Measurements from ENCODE around the gene CHCHD6. TPM values are rescaled to one million over a fixed set of nuclear protein-coding genes. Genes with fewer than 3 reads are reported as not detected.

CHCHD6 gene
- total and polyA plus RNA-seq, 2 of the 4 experiments (the other 2 are of a cell fraction) = 18.8 to 28.9 TPM

GRCh38 chr3:126718561-126719445 lies 14.8 kb downstream of the CHCHD6 start (continued):
- no peak for TF ChIP-seq ELK1 (IDR thresholded peaks at IDR 0.05; ENCODE audit: borderline replicate concordance, low read depth, low read length)
- TF ChIP-seq RAD21 (IDR thresholded peaks at IDR 0.05; ENCODE audit: low read length) = no peak

- no TSS peak for BruUV-seq (replicated peaks)
- H3K9me3 ChIP-seq (ENCODE audit: control insufficient read depth, insufficient read depth, low read length) = no peaks in the 10 kb centered on the region
- no peaks in the 10 kb centered on the region for H3K4me1 ChIP-seq (ENCODE audit: control insufficient read depth, insufficient read depth, low read length)
- no peak overlapping the region for H3K4me3 ChIP-seq (ENCODE audit: insufficient read depth, low read depth, low read length)
- DNase-seq (no peak), ATAC-seq (ENCODE audit: low read depth) (no peak)
- H4K5ac ChIP-seq (ENCODE audit: low read depth, low read length) = no peak overlapping the region
- H3K4ac ChIP-seq (ENCODE audit: low read depth, low read length) = no peak overlapping the region
- no peak overlapping the region for H3K56ac ChIP-seq (ENCODE audit: extremely low read depth, insufficient read depth, low read length)
- dilution Hi-C loops (cut with HindIII; ENCODE audit: low sequenced_read_pairs, unreplicated experiment) (no loop called here), intact Hi-C loops (cut with micrococcal nuclease) (no loop called here), in situ Hi-C loops (cut with MboI; ENCODE audit: low sequenced_read_pairs) (no loop called here)
- no peak overlapping the region for H3K27ac ChIP-seq (ENCODE audit: insufficient read depth, low read length)
- H3K18ac ChIP-seq (ENCODE audit: low read depth, low read length) = no peak overlapping the region
- no peak overlapping the region for H4K91ac ChIP-seq (ENCODE audit: insufficient read depth, low read depth, low read length)
- peaks cover 6 to 12% of the 10 kb centered on the region in 2 experiments; a peak in 2 of 4 replicates for H3K79me1 ChIP-seq (ENCODE audit: low read depth in 1 of 2, low read length in 2 of 2)
- no peak overlapping the region for H2AK5ac ChIP-seq (ENCODE audit: low read depth, low read length)
- ChIA-PET CTCF (no interaction called here), POLR2A (ENCODE audit: unreplicated experiment) (no interaction called here)
- no peaks in the 10 kb centered on the region for H3K9me1 ChIP-seq (ENCODE audit: insufficient read depth, low read length)
- WGBS, 2 experiments (ENCODE audit: extremely low coverage in 2 of 2, insufficient read length in 1 of 2) = 100% methylated on average over 2 of the region's 5 CpGs; no CpG with 5 or more reads in 1 of the 2 experiments
- H3K23ac ChIP-seq (ENCODE audit: low read depth, low read length) = no peak overlapping the region
- H3K4me2 ChIP-seq (ENCODE audit: low read depth, low read length) = no peak overlapping the region
- no peak overlapping the region for H2AFZ ChIP-seq (replicated peaks; ENCODE audit: low read length, poor library complexity)
- H3K9ac ChIP-seq (ENCODE audit: low read depth, low read length) = no peak overlapping the region
- no peak overlapping the region for H2BK15ac ChIP-seq (ENCODE audit: low read depth, low read length)
- H2BK120ac ChIP-seq (ENCODE audit: low read depth, low read length) = no peak overlapping the region
- H2BK5ac ChIP-seq (ENCODE audit: low read depth, low read length, poor library complexity, severe bottlenecking) = no peak overlapping the region
- H3K27me3 ChIP-seq (ENCODE audit: control insufficient read depth, insufficient read depth, low read length) = no peaks in the 10 kb centered on the region
- H3K36me3 ChIP-seq (ENCODE audit: control insufficient read depth, insufficient read depth, low read length) = no peaks in the 10 kb centered on the region
- peak overlapping the region; percentile 42 for H2AK9ac ChIP-seq (replicated peaks; ENCODE audit: low read depth, low read length, poor library complexity)
- peaks cover 8% of the 10 kb centered on the region for H4K20me1 ChIP-seq (ENCODE audit: insufficient read depth, low read length)
- no peak overlapping the region for H3K14ac ChIP-seq (replicated peaks; ENCODE audit: low read depth, low read length)
- H2BK20ac ChIP-seq (ENCODE audit: low read depth, low read length) = no peak overlapping the region
- H4K8ac ChIP-seq (ENCODE audit: low read depth in 2 of 2, low read length in 2 of 2) = no peak overlapping the region
- TF ChIP-seq SMC3 (IDR thresholded peaks at IDR 0.05; ENCODE audit: low read depth, low read length) (no peak), BHLHE40 (IDR thresholded peaks at IDR 0.05; ENCODE audit: low read depth, low read length) (no peak), CHD1 (IDR thresholded peaks at IDR 0.05; ENCODE audit: low read depth, low read length) (no peak), RCOR1 (IDR thresholded peaks at IDR 0.05; ENCODE audit: insufficient replicate concordance, low read length) (no peak), MAZ (IDR thresholded peaks at IDR 0.05; ENCODE audit: borderline replicate concordance, low read depth, low read length) (no peak), MXI1 (IDR thresholded peaks at IDR 0.05; ENCODE audit: borderline replicate concordance, low read depth, low read length) (no peak), RFX5 (IDR thresholded peaks at IDR 0.05; ENCODE audit: low read depth, low read length) (no peak), USF2 (IDR thresholded peaks at IDR 0.05; ENCODE audit: low read depth, low read length) (no peak), FOS (IDR thresholded peaks at IDR 0.05; ENCODE audit: low read depth, low read length) (no peak), NFE2L2 (IDR thresholded peaks at IDR 0.05; ENCODE audit: low read depth, low read length) (no peak), MAFK (IDR thresholded peaks at IDR 0.05; ENCODE audit: low read depth, low read length) (no peak), ELK1 (IDR thresholded peaks at IDR 0.05; ENCODE audit: borderline replicate concordance, low read depth, low read length) (no peak), RAD21 (IDR thresholded peaks at IDR 0.05; ENCODE audit: low read length) (no peak)
Observed at GRCh38 chr3:126720596-126720995, 16.6 kb downstream of the CHCHD6 start.

Data from IMR-90 (cell line).